Measurements from ENCODE around the gene C2orf92. TPM values are rescaled to one million over a fixed set of nuclear protein-coding genes. Genes with fewer than 3 reads are reported as not detected.

The C2orf92 gene
- total and polyA plus RNA-seq, 7 donors = 0.89 to 3.6 (median 1.9) TPM

GRCh38 chr2:97719362-97720155 is 50.0 kb downstream of the C2orf92 start:
- Histone ChIP-seq H3K36me3 (ENCODE audit: insufficient read depth in 1 of 2, low read depth in 1 of 2) (no peaks in the 10 kb centered on the region), H3K27ac (no peak overlapping the region), H3K27me3 (ENCODE audit: insufficient read depth in 3 of 3, low read length in 2 of 3) (no peaks in the 10 kb centered on the region), H3K4me1 (no peaks in the 10 kb centered on the region), H3K9me3 (no peaks in the 10 kb centered on the region), H3K4me3 (no peak overlapping the region)
- no peak for ATAC-seq
- peak in 1 of 2 donors; percentile 11 for DNase-seq
- WGBS, 3 donors = 91 to 97% (median 92%) methylated on average over 16 of the region's 16 CpGs
- intact Hi-C loops (cut with DNase I) = no loop called here
- no peak for TF ChIP-seq CTCF (IDR thresholded peaks at IDR 0.05)

GRCh38 chr2:97720746-97721145 is 51.2 kb downstream of the C2orf92 start:
- ATAC-seq (no peak), DNase-seq (no peak)
- no peak for TF ChIP-seq CTCF (IDR thresholded peaks at IDR 0.05)
- intact Hi-C loops (cut with DNase I) = no loop called here
- WGBS, 3 donors = 77 to 94% (median 81%) methylated on average over 2 of the region's 2 CpGs
- Histone ChIP-seq H3K4me3 (no peak overlapping the region), H3K27me3 (ENCODE audit: insufficient read depth in 3 of 3, low read length in 2 of 3) (no peaks in the 10 kb centered on the region), H3K27ac (no peak overlapping the region), H3K36me3 (ENCODE audit: insufficient read depth in 1 of 2, low read depth in 1 of 2) (no peaks in the 10 kb centered on the region), H3K4me1 (no peaks in the 10 kb centered on the region), H3K9me3 (no peaks in the 10 kb centered on the region)

GRCh38 chr2:97722227-97722626 is 52.7 kb downstream of the C2orf92 start:
- Histone ChIP-seq H3K9me3 (no peaks in the 10 kb centered on the region), H3K27me3 (ENCODE audit: insufficient read depth in 3 of 3, low read length in 2 of 3) (no peaks in the 10 kb centered on the region), H3K36me3 (ENCODE audit: insufficient read depth in 1 of 2, low read depth in 1 of 2) (no peaks in the 10 kb centered on the region), H3K4me1 (no peaks in the 10 kb centered on the region), H3K27ac (no peak overlapping the region), H3K4me3 (no peak overlapping the region)
- no peak for TF ChIP-seq CTCF (IDR thresholded peaks at IDR 0.05)
- DNase-seq (peak in 1 of 2 donors; percentile 8), ATAC-seq (no peak)
- intact Hi-C loops (cut with DNase I) = no loop called here
- 87 to 94% (median 92%) methylated on average over 6 of the region's 6 CpGs for WGBS, 3 donors

- WGBS, 3 donors = 89 to 93% (median 89%) methylated on average over 37 of the region's 37 CpGs
- intact Hi-C loops (cut with DNase I) = no loop called here
- no peak for TF ChIP-seq CTCF (IDR thresholded peaks at IDR 0.05)
These were observed 53.9 kb downstream of the C2orf92 start for GRCh38 chr2:97723156-97724072.

More at GRCh38 chr2:97723156-97724072, 53.9 kb downstream of the C2orf92 start:
- Histone ChIP-seq H3K27me3 (ENCODE audit: insufficient read depth in 3 of 3, low read length in 2 of 3) (no peaks in the 10 kb centered on the region), H3K9me3 (no peaks in the 10 kb centered on the region), H3K4me3 (no peak overlapping the region), H3K36me3 (ENCODE audit: insufficient read depth in 1 of 2, low read depth in 1 of 2) (no peaks in the 10 kb centered on the region), H3K4me1 (no peaks in the 10 kb centered on the region), H3K27ac (no peak overlapping the region)
- peak in 1 of 2 donors; percentile 48 for DNase-seq
- no peak for ATAC-seq

Data from psoas muscle (tissue), 8 donors.